Right forelimb (tissue), 1 donor: ENCODE data around the gene MSRB2.

Experiments used
- DNase-seq: peaks from one replicate; pipeline ENCODE4 v3.0.0-alpha.2; 2018

MSRB2 gene

DNA sequence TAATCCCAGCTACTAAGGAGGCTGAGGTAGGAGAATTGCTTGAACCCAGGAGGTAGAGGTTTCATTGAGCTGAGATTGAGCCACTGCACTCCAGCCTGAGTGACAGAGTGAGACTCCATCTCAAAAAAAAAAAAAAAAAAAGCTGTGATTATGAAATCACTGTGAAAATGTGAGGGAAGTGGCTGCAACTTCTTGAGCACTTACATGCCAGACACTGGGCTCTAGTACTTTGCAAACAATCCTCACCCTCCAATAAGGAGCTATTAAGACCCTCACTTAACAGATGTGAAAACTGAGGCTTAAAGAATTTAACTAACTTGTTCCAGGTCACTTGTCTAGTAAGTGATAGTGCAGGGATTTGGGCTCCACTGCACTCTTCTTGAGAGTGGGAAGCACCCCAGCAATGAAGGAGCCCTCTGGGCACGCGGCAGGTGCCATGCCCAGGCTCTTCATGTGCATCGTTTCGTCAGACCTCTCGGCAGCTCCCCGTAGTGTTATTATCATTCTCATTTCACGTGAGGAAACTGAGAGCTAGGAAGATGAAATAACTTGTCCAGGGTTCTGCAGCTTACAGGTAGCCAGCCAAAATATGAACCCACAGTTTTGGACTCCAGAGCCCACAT, 19.0 kb downstream of the MSRB2 start:
- no peak for DNase-seq

DNA sequence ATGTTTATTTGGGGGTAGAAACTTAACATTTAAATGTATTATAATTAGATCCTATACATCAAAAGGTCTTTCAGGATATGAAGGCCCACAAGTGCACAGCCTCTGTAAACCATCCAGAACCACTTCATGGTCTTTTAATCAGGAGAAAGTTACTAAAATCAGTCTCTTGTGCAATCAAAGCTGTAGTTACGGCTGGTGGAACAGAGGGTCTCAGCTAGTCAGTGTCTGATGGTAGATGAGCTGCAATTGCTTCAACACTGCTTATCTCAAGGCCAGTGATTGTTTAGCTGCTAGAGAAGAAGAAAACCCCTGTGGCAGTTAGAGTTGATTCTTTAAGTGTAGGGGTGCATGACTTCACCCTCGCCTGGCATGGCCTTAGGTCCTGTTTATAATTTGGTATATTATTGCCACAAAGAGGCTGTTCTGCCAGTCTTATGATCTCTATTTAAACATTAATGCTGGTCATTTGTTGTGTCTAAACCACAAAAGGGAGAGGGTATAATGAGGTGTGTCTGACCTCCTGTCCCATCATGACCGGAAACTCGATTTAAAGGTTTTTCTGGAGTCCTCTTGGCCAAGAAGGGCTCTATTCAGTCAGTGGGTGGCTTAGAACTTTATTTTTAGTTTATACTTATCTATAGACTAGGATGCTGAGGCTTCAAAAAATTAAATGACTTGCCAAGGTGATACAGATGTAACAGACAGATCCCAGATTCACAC, 21.3 kb downstream of the MSRB2 start:
- DNase-seq, result no peak

DNA sequence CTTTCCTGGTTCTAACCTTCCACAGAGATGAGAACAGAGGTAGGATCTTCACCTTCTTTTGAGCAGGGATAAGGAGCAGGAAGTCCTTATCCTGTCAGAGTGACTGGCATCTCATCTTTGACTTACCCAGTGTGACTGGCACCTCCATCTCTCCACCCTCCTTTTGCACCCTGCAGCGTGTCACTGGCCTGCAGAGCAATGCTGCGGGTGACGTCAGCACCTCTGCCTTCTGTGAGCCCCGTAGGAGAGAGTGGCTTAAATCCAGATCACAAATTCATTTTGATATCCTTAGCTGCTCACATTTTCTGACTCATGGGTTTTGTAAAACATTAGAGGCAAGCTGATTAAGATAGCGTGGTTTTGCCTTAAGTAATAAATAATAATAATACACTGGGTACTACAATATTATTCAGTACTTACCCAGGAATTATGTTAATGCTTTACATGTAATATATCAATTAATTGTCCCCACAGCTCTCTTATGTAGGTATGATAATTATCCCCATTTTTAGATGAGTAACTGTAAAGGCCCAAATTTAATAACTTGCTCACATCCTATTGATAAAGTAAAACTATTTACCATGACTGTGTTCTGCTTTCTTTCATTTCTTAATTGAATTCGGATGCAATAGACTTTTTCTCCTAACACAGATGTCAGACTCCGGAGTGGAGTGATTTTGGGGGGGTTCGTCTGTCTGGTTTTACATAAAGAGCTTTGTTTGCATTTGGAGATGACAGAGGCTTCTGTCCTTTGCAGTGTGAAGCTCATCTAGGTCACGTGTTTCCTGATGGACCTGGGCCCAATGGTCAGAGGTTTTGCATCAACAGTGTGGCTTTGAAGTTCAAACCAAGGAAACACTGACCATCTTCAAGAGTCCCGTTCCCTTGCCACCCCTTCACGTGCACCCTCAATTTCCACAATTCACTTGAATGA, 24.9 kb downstream of the MSRB2 start:
- no peak for DNase-seq

DNA sequence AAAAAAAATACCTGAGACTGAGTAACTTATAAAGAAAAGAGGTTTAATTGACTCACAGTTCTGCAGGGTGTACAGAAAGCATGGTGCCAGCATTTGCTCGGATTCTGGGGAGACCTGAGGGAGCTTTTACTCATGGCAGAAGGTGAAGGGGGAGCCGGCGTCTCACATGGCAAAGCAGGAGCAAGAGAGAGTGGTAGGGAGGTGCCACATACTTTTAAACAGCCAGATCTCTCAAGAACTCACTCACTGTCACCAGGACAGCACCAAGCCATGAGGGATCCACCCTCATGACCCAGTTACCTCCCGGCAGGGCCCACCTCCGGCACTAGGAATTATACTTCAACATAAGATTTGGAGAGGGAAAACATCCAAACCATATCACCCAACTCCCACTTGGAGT, 25.8 kb downstream of the MSRB2 start:
- DNase-seq, result no peak

DNA sequence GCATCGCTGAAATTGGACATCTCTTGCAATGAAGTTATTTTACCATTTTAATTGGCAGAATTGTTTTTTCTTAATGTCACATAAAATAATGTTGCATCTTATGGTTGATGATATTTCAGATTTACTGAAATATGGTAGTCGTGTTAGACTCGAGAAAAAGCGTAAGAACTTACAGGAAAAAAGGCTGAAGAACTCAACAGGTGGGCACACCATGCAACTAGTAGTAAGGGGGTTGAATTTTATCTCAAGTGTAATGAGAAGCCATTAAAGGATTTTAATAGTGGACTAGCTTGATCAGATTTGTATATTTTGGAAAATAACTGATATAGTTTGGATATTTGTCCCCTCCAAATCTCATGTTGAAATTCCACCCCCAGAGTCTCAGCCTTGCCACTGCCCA, 41.1 kb downstream of the MSRB2 start:
- DNase-seq, result no peak

DNA sequence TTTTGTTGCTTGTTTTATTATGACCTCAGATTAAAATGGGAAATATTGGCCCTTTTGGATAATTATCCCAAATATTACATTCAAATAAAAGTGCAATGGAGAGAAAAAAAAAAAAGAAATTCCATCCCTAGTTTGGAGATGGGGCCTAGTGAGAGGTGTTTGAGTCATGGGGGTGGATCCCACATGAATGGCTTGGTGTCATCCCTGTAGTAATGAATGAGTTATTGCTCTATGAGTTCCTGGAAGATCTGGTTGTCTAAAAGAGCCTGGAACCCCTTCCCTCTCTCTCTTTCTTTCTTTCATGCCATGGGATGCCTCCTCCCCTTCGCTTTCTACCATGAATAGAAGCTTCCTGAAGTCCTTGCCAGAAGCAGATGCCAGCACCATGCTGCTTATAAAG, 44.3 kb downstream of the MSRB2 start:
- DNase-seq, result no peak

DNA sequence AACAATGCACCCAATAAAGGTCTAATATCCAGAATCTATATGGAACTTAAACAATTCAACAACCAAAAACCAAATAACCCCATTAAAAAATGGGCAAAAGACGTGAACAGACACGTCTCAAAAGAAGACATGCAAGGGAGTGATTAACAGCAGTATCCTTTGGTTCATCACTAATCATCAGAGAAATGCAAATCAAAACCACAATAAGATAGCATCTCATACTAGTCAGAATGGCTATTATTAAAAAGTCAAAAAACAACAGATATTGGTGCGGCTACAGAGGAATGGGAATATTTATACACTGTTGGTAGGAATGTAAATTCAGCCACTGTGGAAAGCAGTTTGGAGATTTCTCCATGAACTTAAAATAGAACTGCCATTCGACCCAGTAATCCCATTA, 46.6 kb downstream of the MSRB2 start:
- no peak for DNase-seq

DNA sequence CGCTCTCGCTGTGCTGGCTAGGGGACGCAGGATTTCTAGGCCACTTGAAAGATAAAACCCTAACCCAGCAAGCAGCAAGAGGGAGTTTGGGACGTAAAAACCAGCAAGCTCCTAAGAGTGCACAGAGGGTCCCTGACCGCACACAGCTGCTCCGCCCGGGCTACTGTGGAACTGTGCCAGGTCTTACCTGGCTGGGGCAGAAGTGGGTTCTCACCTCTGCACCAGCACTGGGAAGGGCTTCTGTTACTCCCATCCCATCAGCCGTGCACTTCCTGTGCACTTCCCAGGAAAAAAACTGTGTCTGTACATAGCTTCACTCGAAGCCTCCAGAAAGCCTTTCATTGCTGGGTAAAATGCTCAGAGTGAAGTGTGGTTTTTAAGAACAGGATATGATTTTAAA, 50.9 kb downstream of the MSRB2 start:
- no peak for DNase-seq

DNA sequence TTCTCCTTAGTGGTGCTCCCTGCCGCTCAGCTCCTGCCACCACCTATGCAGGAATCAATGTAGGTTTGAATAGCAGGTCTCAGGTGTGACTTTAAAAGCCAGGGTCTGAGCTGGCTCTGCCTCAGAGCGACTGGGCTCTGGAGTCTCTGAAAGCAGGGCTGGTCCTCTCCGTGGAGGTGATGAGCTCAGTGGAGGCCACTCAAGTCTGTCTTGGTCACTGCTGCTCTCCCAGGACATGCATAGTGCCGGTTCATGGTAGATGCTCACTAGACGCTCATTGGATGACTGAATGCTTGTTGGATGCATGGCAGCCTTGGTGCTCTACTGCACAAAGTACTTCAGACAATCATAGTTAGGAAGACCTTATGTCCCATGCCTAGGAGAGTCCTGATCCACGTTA, 51.7 kb downstream of the MSRB2 start:
- DNase-seq, result no peak

DNA sequence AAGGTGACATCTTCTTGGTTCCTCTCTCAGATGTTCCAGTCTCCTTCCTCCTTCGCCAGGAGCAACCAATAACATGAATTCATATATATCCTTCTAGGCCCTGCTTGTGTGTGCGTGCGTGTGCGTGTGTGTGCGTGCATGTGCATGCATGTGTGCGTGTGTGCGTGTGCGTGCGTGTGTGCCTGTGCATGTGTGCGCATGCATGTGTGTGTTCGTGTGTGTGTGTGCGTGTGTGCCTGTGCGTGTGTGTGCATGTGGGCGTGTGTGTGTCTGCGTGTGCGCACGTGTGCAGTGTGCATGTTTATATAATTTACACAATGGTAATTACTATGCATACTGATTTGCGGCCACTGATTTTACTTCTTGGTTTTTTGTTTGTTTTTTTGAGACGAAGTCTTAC, 52.8 kb downstream of the MSRB2 start:
- no peak for DNase-seq

DNA sequence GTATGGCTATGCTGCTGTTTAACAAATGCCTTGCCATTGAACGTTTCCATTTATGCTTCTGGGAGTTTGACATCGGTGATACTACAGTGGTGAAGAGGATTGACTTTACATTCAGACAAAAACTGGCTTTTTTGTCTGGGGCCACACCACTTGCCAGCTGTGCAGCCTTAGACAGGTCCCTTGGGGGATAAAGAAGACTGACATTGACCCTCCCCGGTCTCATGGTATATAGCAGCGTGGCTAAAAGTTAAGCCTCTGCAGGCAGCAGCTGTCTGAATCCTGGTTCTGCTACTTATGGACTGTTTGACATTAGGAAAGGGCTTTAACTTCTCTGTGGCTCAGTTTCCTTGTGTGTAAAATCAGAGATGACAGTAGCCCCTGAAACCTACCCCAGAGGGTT, 54.7 kb downstream of the MSRB2 start:
- no peak for DNase-seq

DNA sequence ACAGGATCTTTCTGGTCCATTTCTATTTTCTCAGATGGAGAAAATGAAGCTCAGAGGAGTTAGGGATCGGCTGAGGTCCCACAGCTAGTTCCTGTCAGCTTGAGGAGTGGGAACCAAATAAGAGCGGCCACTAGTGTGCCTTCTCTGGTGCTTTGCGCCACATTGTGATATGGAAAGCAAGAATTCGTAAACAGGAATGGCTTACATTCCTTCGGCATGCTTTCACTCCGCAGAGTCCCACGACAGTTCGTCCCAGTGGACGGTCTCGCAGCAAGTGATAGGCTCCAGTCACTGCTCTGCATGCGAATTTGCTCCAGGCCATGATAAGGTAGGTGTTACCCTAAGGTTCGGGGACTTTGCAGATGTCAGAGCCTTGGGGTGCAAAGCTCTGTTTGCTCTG, 55.2 kb downstream of the MSRB2 start:
- DNase-seq, result no peak

DNA sequence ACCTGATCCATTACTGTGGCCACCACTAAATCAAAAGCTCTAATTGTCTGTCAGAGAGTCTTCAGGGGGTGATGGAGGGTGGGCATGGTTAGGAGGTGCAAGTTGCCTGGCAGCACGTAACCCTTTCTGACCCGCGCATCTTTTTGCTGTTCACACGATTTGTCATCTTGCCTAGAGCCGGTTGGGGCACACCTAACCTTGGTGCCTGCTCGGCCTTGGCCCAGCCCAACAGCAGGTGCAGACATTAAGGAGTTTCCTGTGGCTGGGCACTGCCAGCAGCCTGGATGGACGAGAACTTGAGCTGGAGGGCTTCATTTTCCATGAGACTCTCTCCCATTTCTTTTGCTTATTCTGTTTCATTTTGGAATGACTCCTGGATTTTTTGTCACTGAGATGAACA, 55.7 kb downstream of the MSRB2 start:
- DNase-seq, result no peak

DNA sequence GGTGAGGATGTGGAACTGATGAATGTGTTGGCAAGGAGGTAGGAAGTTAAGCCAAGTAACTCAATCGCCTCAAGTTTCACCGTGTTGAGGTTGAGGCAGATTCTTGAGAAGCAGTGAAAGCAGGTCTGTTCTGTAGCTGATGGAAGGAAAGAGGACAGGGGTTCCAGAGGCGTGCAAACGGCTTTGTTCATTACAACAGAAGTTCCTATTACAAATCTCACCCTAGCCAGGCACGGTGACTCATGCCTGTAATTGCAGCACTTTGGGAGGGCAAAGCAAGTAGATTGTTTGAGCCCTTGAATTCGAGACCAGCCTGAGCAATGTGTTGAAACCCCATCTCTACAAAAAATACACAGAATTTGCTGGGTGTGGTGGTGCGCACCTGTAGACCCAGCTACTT, 59.8 kb downstream of the MSRB2 start:
- no peak for DNase-seq

DNA sequence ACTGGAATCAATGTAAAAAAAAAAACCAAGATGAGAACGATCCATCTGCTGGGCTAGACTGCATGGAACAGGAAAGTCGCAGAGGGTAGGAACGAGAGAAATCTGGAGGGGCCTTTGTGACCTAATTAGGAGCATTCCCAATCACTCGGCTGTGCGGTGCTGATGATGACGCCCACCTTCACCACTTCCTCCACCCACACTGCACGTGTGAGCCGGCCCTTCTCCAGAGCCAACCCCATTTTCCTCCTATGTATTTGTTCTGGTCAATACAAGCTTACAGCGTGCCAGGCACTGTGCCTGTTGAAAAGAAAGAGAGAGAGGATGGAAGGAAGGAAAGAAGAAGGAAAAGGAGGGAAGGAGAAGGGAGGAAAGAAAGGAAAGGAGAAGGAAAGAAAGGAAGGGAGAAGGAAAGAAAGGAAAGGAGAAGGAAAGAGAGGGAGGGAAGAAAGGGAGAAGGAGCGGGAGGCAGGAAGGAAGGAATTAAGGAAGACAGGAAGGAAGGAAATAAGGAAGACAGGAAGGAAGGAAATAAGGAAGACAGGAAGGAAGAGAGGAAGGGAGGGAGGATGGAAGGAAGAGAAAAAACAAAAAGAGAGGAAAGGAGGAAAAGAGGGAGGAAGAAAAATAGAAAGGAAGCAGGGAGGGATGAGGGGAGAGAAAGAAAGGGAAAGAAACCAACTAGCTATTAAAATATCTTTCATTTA, 61.2 kb downstream of the MSRB2 start:
- no peak for DNase-seq

DNA sequence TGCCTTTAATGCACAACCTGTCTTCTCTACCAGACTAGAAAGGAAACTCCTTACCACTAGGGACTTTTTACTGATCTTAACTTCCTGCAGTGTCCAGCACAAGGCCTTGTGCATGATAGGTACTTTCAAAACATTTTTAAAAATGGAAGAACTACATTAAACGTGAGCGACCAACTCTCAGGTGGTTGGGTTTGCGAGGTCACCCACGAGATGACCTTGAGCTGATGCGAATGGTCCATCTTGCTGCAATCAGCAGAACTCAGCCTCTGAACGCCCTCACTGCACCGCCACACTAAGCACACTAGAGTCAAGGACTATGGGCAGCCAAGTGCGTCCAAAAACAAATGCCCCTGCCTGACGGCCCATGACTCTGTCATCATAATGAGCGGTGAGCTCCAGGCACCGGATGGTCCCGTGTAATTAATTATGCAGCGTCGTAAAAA, 61.9 kb downstream of the MSRB2 start:
- no peak for DNase-seq

DNA sequence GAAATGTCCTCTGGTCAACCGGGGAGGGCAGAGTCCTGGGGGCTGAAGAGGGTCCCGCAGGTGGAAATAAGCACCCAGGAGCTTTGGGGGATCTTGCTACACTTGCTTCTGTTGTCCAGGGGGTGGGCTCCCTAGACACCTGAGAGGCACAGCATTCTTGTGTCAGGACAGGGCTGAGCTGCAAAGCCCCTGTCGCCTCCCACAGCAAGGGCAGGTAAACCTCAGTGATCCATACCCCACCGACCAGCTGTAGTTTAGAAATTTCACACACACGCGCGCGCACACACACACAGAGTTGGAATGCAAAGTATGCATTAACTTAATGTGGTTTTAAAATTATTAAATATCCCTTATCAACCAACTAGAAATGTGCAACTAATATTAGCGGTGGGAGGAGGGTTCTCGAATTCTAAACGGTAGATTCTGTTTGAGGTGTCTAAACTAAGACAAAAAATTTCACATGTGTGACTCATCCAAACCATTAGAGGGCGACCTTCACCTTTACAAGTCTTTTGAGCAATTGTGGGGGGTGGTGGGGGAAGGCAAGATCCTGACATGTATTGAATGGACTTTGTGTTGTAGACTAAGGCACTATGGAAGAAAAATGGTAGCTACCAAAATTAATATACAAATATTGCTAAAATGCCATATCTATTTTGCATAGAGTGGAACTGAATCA, 62.5 kb downstream of the MSRB2 start:
- no peak for DNase-seq

DNA sequence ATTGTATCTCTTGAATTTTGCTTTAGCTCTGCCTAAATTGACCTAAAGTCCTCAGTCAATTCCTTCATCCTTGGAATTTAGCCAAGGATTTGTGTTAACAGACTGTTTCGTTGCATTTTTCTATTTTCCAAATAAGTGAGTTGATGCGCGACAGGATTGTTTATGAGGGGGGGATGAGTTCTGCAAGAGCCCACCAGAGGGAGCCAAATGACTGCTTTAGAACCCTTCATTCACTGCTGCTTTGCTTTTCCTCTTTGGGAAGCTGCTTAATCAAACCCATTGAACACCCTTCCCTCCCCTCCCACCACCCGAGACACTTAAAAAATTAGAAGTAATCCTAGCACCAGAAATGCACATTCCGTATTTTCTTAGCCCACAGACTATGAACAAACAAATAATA, 63.0 kb downstream of the MSRB2 start:
- peak; percentile 65 for DNase-seq

DNA sequence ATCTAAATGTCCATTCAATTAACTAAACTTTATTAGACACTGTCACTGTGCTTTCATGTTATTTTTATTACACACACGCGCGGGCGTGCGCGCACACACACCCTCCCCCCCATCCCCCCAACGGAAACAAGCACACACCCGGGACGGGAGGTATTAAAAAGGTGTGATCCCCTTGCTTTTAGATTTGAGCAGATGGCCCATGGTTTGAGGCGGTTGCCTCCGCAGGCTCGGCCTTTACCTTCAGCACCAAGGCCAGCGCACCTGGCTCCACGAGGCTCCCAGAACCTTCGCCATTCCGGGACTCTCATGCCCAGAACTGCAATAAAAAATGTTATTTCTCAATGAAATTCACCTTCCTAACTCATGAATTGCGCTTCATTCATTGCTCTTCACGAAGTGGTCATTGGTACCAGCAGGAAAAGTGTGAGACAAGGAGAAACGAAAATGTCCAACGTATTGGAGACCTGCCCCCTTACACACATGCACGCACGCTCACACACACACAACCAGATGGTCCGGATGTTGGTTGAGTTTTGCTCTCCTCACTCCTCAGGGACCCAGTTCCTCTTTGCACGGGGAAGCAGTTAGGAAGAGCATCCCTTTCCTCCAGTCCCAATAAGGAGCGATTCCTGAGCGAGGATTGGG, 76.0 kb downstream of the MSRB2 start:
- DNase-seq, result peak; percentile 53
